ENCODE data around the gene ZNF577.

- TF ChIP-seq ZKSCAN8 (CRISPR knock-in tag; IDR thresholded peaks at IDR 0.05; ENCODE audit: borderline replicate concordance) (no peak), ZNF709 (CRISPR knock-in tag; IDR thresholded peaks at IDR 0.05) (no peak), HES4 (CRISPR knock-in tag; IDR thresholded peaks at IDR 0.05; ENCODE audit: borderline replicate concordance) (no peak), ZNF670 (CRISPR knock-in tag; IDR thresholded peaks at IDR 0.05; ENCODE audit: borderline replicate concordance) (no peak), ZNF674 (CRISPR knock-in tag; IDR thresholded peaks at IDR 0.05; ENCODE audit: low read depth) (no peak), TBP (CRISPR knock-in tag; IDR thresholded peaks at IDR 0.05) (no peak), MAFK (conservative IDR thresholded peaks at IDR 0.05 in 1 of 2, IDR thresholded peaks at IDR 0.05 in 1 of 2; ENCODE audit: low read length in 2 of 2) (no peak), HMG20A (CRISPR knock-in tag; IDR thresholded peaks at IDR 0.05; ENCODE audit: borderline replicate concordance) (no peak), ZNF513 (CRISPR knock-in tag; conservative IDR thresholded peaks at IDR 0.05) (no peak), SP2 (CRISPR knock-in tag; IDR thresholded peaks at IDR 0.05) (no peak), ZFP91 (CRISPR knock-in tag; IDR thresholded peaks at IDR 0.05; ENCODE audit: borderline replicate concordance) (no peak), TSC22D2 (CRISPR knock-in tag; IDR thresholded peaks at IDR 0.05; ENCODE audit: borderline replicate concordance) (no peak), ETV6 (CRISPR knock-in tag; conservative IDR thresholded peaks at IDR 0.05) (no peak)
Observed at GRCh38 chr19:51822325-51822724, 65.4 kb downstream of the ZNF577 start.
